H1 (cell line): ENCODE results near the gene LEFTY1. TPM values are rescaled to one million over a fixed set of nuclear protein-coding genes. Genes with fewer than 3 reads are reported as not detected.

Experiments used
- CTCF ChIA-PET: fragments of 300-600 bp; sonication (Branson Sonifier 250); formaldehyde crosslinking; loops from one replicate; lab custom pipeline; 2021; ENCODE audit not compliant: partially characterized antibody; lab: Charles Lee
- POLR2A ChIA-PET: fragments of 300-600 bp; sonication (Branson Sonifier 250); formaldehyde crosslinking; loops from one replicate; lab custom pipeline; 2021; ENCODE audit warnings: inconsistent platforms; ENCODE audit not compliant: partially characterized antibody; lab: Charles Lee
- DNase-seq, 2 experiments: peaks; one replicate each; pipeline versions ENCODE4 v3.0.0 to v3.0.0-alpha.2; 2010 to 2022; ENCODE audit warnings: low spot score in 2 of 2, low read depth in 1 of 2, mixed read lengths in 1 of 2
- FAIRE-seq: peaks from 2 replicates; lab custom pipeline; 2011; peaks lifted over from hg19 to GRCh38; lab: Jason Lieb, UNC
- H2AFZ ChIP-seq: 2 replicates; pipeline ENCODE4 v1.8.1; 2012; ENCODE audit warnings: low read length, inconsistent platforms
- H2AK5ac ChIP-seq: 2 replicates; pipeline ENCODE4 v1.6.1; 2013; ENCODE audit warnings: low read depth, low read length
- H2BK120ac ChIP-seq: replicated peaks from 2 replicates; pipeline ENCODE3; 2013; ENCODE audit warnings: low read depth, low read length, inconsistent platforms
- H2BK12ac ChIP-seq: 2 replicates; pipeline ENCODE4 v1.6.1; 2013; ENCODE audit warnings: low read depth, low read length
- H2BK15ac ChIP-seq: 2 replicates; pipeline ENCODE4 v1.6.1; 2013; ENCODE audit warnings: low read length
- H2BK20ac ChIP-seq: 2 replicates; pipeline ENCODE4 v1.6.1; 2013; ENCODE audit warnings: low read length
- H2BK5ac ChIP-seq: 2 replicates; pipeline ENCODE4 v1.6.1; 2013; ENCODE audit warnings: low read depth, low read length
- H3K14ac ChIP-seq: 2 replicates; pipeline ENCODE4 v1.6.1; 2013; ENCODE audit warnings: inconsistent platforms; ENCODE audit not compliant: insufficient read length
- H3K18ac ChIP-seq: 2 replicates; pipeline ENCODE4 v1.6.1; 2013; ENCODE audit warnings: low read length; ENCODE audit errors: extremely low read depth
- H3K23ac ChIP-seq: 2 replicates; pipeline ENCODE4 v1.6.1; 2013; ENCODE audit warnings: inconsistent platforms; ENCODE audit not compliant: insufficient read length
- H3K23me2 ChIP-seq: 2 replicates; pipeline ENCODE4 v1.6.1; 2013; ENCODE audit warnings: low read depth, low read length
- H3K27ac ChIP-seq: 2 replicates; pipeline ENCODE4 v1.6.1; 2011; ENCODE audit warnings: low read depth, low read length, inconsistent platforms
- H3K27me3 ChIP-seq, 4 experiments: replicated peaks in 1 of 4; 1 replicate in 1 of 4; 2 replicates in 3 of 4; pipeline versions ENCODE4 v1.6.1 to v1.8.1; 2011 to 2013; ENCODE audit warnings: low read length in 3 of 4, mild to moderate bottlenecking in 3 of 4, inconsistent platforms in 2 of 4, mixed read lengths in 2 of 4, moderate library complexity in 1 of 4; ENCODE audit not compliant: control insufficient read depth in 3 of 4, insufficient read depth in 3 of 4; ENCODE audit errors: extremely low read depth in 1 of 4
- H3K36me3 ChIP-seq, 4 experiments: 2 replicates each; pipeline versions ENCODE4 v1.6.1 to v1.8.1; 2011 to 2013; ENCODE audit warnings: mild to moderate bottlenecking in 4 of 4, low read length in 3 of 4, moderate library complexity in 2 of 4, control low read depth in 1 of 4, inconsistent platforms in 1 of 4; ENCODE audit not compliant: insufficient read depth in 4 of 4, control insufficient read depth in 2 of 4
- H3K4ac ChIP-seq: replicated peaks from 2 replicates; pipeline ENCODE3; 2013; ENCODE audit warnings: low read length, low read depth, mixed read lengths, inconsistent platforms; ENCODE audit not compliant: insufficient read length
- H3K4me1 ChIP-seq, 4 experiments: replicated peaks in 1 of 4; 1 replicate in 1 of 4; 2 replicates in 3 of 4; pipeline versions ENCODE4 v1.6.1 to v1.8.1; 2011 to 2013; ENCODE audit warnings: low read length in 3 of 4, inconsistent platforms in 2 of 4, mixed read lengths in 1 of 4; ENCODE audit not compliant: insufficient read depth in 4 of 4, control insufficient read depth in 3 of 4
- H3K4me2 ChIP-seq, 2 experiments: 2 replicates each; pipeline versions ENCODE4 v1.6.1 to v1.8.1; 2011 to 2013; ENCODE audit warnings: low read depth in 2 of 2, low read length in 2 of 2, control low read depth in 1 of 2, inconsistent platforms in 1 of 2, mild to moderate bottlenecking in 1 of 2; ENCODE audit not compliant: insufficient read depth in 1 of 2
- H3K4me3 ChIP-seq, 4 experiments: fragments of 200-600, 300-600 bp in 1 of 4; sonication (generic), shearing (Covaris generic), sonication (Bioruptor Twin) in 1 of 4; 2 replicates each; pipeline versions ENCODE4 v1.5.1 to v1.8.1; 2011 to 2016; ENCODE audit warnings: low read length in 4 of 4, low read depth in 3 of 4, control low read depth in 2 of 4, inconsistent platforms in 2 of 4, mild to moderate bottlenecking in 2 of 4, mixed read lengths in 1 of 4, moderate library complexity in 1 of 4; ENCODE audit not compliant: insufficient read depth in 2 of 4; ENCODE audit errors: extremely low read depth in 1 of 4
- H3K56ac ChIP-seq: replicated peaks from 2 replicates; pipeline ENCODE3; 2013; ENCODE audit warnings: low read depth, mild to moderate bottlenecking, mixed read lengths, low read length, inconsistent platforms; ENCODE audit not compliant: insufficient read length
- H3K79me1 ChIP-seq: 2 replicates; pipeline ENCODE4 v1.6.1; 2013; ENCODE audit warnings: low read depth, low read length, control low read depth
- H3K79me2 ChIP-seq, 2 experiments: 2 replicates each; pipeline versions ENCODE4 v1.6.1 to v1.8.1; 2012 to 2013; ENCODE audit warnings: low read length in 2 of 2, mild to moderate bottlenecking in 2 of 2, inconsistent platforms in 1 of 2; ENCODE audit not compliant: insufficient read depth in 2 of 2, control insufficient read depth in 1 of 2
- H3K9ac ChIP-seq, 4 experiments: replicated peaks in 1 of 4; 1 replicate in 1 of 4; 2 replicates in 3 of 4; pipeline versions ENCODE4 v1.6.1 to v1.8.1; 2011 to 2013; ENCODE audit warnings: low read depth in 3 of 4, low read length in 3 of 4, control low read depth in 2 of 4, mild to moderate bottlenecking in 2 of 4, moderate library complexity in 2 of 4, inconsistent platforms in 1 of 4; ENCODE audit errors: extremely low read depth in 1 of 4
- H3K9me3 ChIP-seq, 2 experiments: 2 replicates each; pipeline versions ENCODE4 v1.6.1 to v1.8.1; 2012 to 2013; ENCODE audit warnings: mild to moderate bottlenecking in 2 of 2, moderate library complexity in 2 of 2, control low read depth in 1 of 2, inconsistent platforms in 1 of 2, low read depth in 1 of 2, low read length in 1 of 2, mixed read lengths in 1 of 2; ENCODE audit not compliant: insufficient read depth in 2 of 2
- H4K20me1 ChIP-seq, 2 experiments: replicated peaks in 1 of 2; 2 replicates each; pipeline versions ENCODE3 to v1.8.1; 2011 to 2013; ENCODE audit warnings: inconsistent platforms in 2 of 2, low read length in 2 of 2, mild to moderate bottlenecking in 1 of 2; ENCODE audit not compliant: insufficient read depth in 2 of 2, control insufficient read depth in 1 of 2
- H4K5ac ChIP-seq: 2 replicates; pipeline ENCODE4 v1.6.1; 2013; ENCODE audit warnings: low read length, low read depth, mixed read lengths, inconsistent platforms; ENCODE audit not compliant: insufficient read length
- H4K8ac ChIP-seq: 2 replicates; pipeline ENCODE4 v1.8.0; 2013; ENCODE audit warnings: mild to moderate bottlenecking, moderate library complexity, low read length, inconsistent platforms; ENCODE audit not compliant: insufficient read depth; ENCODE audit errors: extremely low read depth
- H4K91ac ChIP-seq: replicated peaks from 2 replicates; pipeline ENCODE3; 2013; ENCODE audit warnings: low read length, mixed read lengths, inconsistent platforms; ENCODE audit not compliant: insufficient read length
- ASH2L ChIP-seq: fragments of 200-600, 300-600 bp; sonication (generic); IDR thresholded peaks from one replicate; pipeline ENCODE4 v1.7.1; 2017; ENCODE audit warnings: low read length
- ATF3 ChIP-seq: IDR thresholded peaks from 2 replicates; pipeline ENCODE4 v1.6.1; 2011; ENCODE audit warnings: low read depth, mild to moderate bottlenecking, low read length; ENCODE audit not compliant: insufficient read depth
- HDAC6 ChIP-seq: IDR thresholded peaks from one replicate; pipeline ENCODE4 v1.7.1; 2012; ENCODE audit warnings: low read depth, mild to moderate bottlenecking, inconsistent platforms, low read length, moderate library complexity
- KDM1A ChIP-seq: fragments of 200-600, 300-600 bp; sonication (generic); IDR thresholded peaks from 2 replicates; pipeline ENCODE4 v1.7.1; 2016; ENCODE audit warnings: mild to moderate bottlenecking, low read length, borderline replicate concordance
- POLR2AphosphoS5 ChIP-seq: IDR thresholded peaks from 2 replicates; pipeline ENCODE4 v1.6.1; 2011; ENCODE audit warnings: low read depth, low read length
- RNF2 ChIP-seq: fragments of 200-900, 300-1000 bp; sonication (generic); IDR thresholded peaks from 2 replicates; pipeline ENCODE4 v1.7.1; 2016; ENCODE audit warnings: borderline replicate concordance, low read depth, mild to moderate bottlenecking, antibody characterized with exemption, low read length; ENCODE audit not compliant: poor library complexity, severe bottlenecking; ENCODE audit errors: missing control alignments
- RXRA ChIP-seq: IDR thresholded peaks from 2 replicates; pipeline ENCODE4 v1.6.1; 2011; ENCODE audit warnings: low read depth, mild to moderate bottlenecking, low read length, moderate library complexity; ENCODE audit not compliant: insufficient read depth
- SAP30 ChIP-seq: fragments of 300-600 bp; sonication (generic); IDR thresholded peaks from 2 replicates; pipeline ENCODE4 v1.7.1; 2012; ENCODE audit warnings: low read length, moderate library complexity, mild to moderate bottlenecking, inconsistent platforms; ENCODE audit not compliant: insufficient read depth, insufficient replicate concordance
- TEAD4 ChIP-seq: IDR thresholded peaks from 2 replicates; pipeline ENCODE4 v1.6.1; 2012; ENCODE audit warnings: low read depth, low read length, inconsistent platforms, mixed read lengths
- WGBS, 2 experiments: shearing (Covaris generic) in 1 of 2; methylation state at CpG; one replicate each; pipeline versions ENCODE4 v1.1.6 to v1.1.7; 2013 to 2015; ENCODE audit warnings: low lambda C conversion rate in 2 of 2, mixed read lengths in 2 of 2, inconsistent platforms in 1 of 2, low coverage in 1 of 2, missing lambda C conversion rate in 1 of 2; ENCODE audit not compliant: insufficient replicate concordance in 2 of 2, insufficient coverage in 1 of 2, insufficient read length in 1 of 2; ENCODE audit errors: extremely low coverage in 1 of 2, missing lambda C conversion rate in 1 of 2; 5-methylcytosine and 5-hydroxymethylcytosine counted together
- polyA plus RNA-seq, 7 experiments: library from polyadenylated mRNA; depleted of rRNA in 3 of 7; stranded (reverse) in 5 of 7; unstranded in 2 of 7; fragments of >200 nt in 5 of 7; fragments of 200-250 nt in 2 of 7; gene quantifications; 1 replicate in 5 of 7; 2 replicates in 1 of 7; 4 replicates in 1 of 7; pipeline versions ENCODE4 v1.2.1 to v1.2.3, GENCODE V29; 2011 to 2013; ENCODE audit warnings: missing spikeins in 2 of 7, mixed read lengths in 2 of 7
- total RNA-seq: library from RNA; stranded (reverse); fragmentation: NEBNext Ultra II Directional; extraction: Animal tissue kit (Norgen Biotek cat#: 25700); gene quantifications from 2 replicates; pipeline ENCODE4 v1.2.1, GENCODE V29; 2021
- TF ChIP-seq, protein P1 (sequence below), 3 experiments: IDR thresholded peaks; 1 replicate in 2 of 3; 2 replicates in 1 of 3; pipeline versions ENCODE4 v1.5.1 to v1.6.1; 2011; ENCODE audit warnings: low read length in 3 of 3, mild to moderate bottlenecking in 3 of 3, inconsistent platforms in 2 of 3, low read depth in 1 of 3, moderate library complexity in 1 of 3; ENCODE audit not compliant: insufficient read depth in 1 of 3; ENCODE audit errors: control extremely low read depth in 1 of 3

The LEFTY1 gene
- total and polyA plus RNA-seq, 2 of the 8 experiments (the other 6 are each of a cell fraction or from before 2014, with no cell fraction given): 4.5 to 11.7 TPM

DNA sequence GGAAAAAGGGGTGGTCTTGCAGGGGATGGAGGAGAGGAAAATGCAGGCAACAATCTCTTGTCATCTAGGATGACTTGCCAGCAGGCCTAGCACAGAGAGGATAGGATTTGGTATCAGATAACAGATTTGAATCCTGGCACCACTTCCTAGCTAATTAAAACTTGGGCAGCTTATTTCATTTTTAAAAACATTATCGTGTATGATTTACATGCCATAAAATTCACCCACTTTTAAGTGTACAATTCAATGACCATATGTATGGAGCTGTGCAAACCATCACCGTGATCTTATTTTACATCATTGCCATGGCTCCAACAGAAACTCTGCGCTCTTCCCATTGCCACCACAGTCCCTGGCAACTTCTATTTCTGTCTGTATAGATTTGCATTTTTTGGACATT lies 28.2 kb upstream of the LEFTY1 start:
- Histone ChIP-seq H3K4ac (no peak overlapping the region), H2BK120ac (no peak overlapping the region), H2BK15ac (no peak overlapping the region), H3K9ac (no peak overlapping the region), H3K56ac (no peak overlapping the region), H3K4me1 (no peaks in the 10 kb centered on the region), H4K20me1 (peaks cover 2 to 3% of the 10 kb centered on the region in 2 experiments), H2AK5ac (no peak overlapping the region), H3K36me3 (peaks cover 9 to 42% (median 24%) of the 10 kb centered on the region in 4 experiments; a peak in 7 of 8 replicates), H2BK5ac (no peak overlapping the region), H4K8ac (no peak overlapping the region), H3K4me2 (no peak overlapping the region), H3K23ac (no peak overlapping the region), H4K91ac (no peak overlapping the region), H3K14ac (no peak overlapping the region), H4K5ac (no peak overlapping the region), H3K9me3 (no peaks in the 10 kb centered on the region), H3K79me2 (peaks cover 0 to 1% of the 10 kb centered on the region in 2 experiments; a peak in 1 of 4 replicates), H2AFZ (no peak overlapping the region), H3K27ac (no peak overlapping the region), H3K79me1 (peaks cover 7% of the 10 kb centered on the region), H3K27me3 (no peaks in the 10 kb centered on the region; a peak in 1 of 7 replicates), H3K4me3 (no peak overlapping the region), H2BK12ac (no peak overlapping the region), H3K18ac (no peak overlapping the region), H2BK20ac (no peak overlapping the region), H3K23me2 (no peaks in the 10 kb centered on the region)
- WGBS, 2 experiments: 92% methylated on average over 3 of the region's 3 CpGs; no CpG with 5 or more reads in 1 of the 2 experiments
- no peak for DNase-seq
- FAIRE-seq: no peak
- POLR2A ChIA-PET: interaction anchor here (0.6 to 1.8 kb wide), 11 partner anchors 11 to 79 kb away, joined by 3 to 8 read pairs (median 4); partner anchors contain the start of gene TMEM63A
- CTCF ChIA-PET: interaction anchor here (0.7 to 3.0 kb wide), 10 partner anchors 31 to 442 kb away, joined by 3 to 10 read pairs (median 3); no protein-coding TSS in a partner anchor
- TF ChIP-seq, protein P1, sequence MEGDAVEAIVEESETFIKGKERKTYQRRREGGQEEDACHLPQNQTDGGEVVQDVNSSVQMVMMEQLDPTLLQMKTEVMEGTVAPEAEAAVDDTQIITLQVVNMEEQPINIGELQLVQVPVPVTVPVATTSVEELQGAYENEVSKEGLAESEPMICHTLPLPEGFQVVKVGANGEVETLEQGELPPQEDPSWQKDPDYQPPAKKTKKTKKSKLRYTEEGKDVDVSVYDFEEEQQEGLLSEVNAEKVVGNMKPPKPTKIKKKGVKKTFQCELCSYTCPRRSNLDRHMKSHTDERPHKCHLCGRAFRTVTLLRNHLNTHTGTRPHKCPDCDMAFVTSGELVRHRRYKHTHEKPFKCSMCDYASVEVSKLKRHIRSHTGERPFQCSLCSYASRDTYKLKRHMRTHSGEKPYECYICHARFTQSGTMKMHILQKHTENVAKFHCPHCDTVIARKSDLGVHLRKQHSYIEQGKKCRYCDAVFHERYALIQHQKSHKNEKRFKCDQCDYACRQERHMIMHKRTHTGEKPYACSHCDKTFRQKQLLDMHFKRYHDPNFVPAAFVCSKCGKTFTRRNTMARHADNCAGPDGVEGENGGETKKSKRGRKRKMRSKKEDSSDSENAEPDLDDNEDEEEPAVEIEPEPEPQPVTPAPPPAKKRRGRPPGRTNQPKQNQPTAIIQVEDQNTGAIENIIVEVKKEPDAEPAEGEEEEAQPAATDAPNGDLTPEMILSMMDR (IDR thresholded peaks at IDR 0.05; ENCODE audit: control extremely low read depth in 1 of 3, insufficient read depth in 1 of 3, low read depth in 1 of 3, low read length in 3 of 3): no peak
- TF ChIP-seq KDM1A (no peak), ASH2L (no peak), RNF2 (no peak), POLR2AphosphoS5 (no peak), SAP30 (no peak), HDAC6 (no peak), RXRA (no peak), TEAD4 (no peak), ATF3 (no peak)
